NCI-H524 treated with DMSO at 0.1 percent for 48 hours (cell line): ENCODE measurements around the gene HS6ST2.
"Not testable (repeated sequence)": the region's sequence is repeated elsewhere in the genome, so short reads cannot be mapped to it uniquely, and the experiment has no call there.

ENCODE experiments used
- DNase-seq: peaks from one replicate; lab custom pipeline; 2025; lab: John Stamatoyannopoulos, UW

The HS6ST2 gene

DNA sequence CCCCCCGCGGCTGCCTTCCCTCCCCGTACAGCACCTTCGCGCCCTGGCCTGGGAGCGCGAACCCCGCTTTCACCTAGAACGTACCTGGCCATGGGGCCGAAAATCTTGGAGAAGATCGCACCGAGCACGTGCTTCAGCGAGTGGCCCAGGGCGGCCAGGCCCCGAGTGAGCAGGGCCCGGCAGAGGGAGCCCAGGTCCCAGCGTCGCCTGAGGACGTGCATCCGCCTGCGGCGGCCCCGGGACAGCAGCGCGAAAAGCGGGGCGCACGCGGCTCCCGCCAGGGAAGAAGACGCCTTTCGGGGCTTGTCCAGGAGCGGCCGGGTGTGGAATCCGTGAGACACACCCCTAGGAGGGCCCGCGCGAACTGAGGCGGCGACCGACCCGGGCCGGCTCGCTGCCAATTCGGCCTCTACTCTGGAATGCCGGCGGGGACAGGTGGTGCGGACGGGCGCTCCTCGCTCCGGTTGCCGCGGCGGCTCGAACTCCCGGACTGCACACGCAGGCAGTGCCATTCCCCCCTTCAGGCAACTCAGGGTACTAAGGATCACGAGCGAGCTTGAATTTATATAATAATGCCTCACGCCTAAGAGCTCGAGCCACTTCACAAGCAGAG, at the start of gene HS6ST2:
TSS of gene HS6ST2 (minus strand) at position 539 of the 613 bp plus-strand sequence.
- peak; percentile 26 for DNase-seq

DNA sequence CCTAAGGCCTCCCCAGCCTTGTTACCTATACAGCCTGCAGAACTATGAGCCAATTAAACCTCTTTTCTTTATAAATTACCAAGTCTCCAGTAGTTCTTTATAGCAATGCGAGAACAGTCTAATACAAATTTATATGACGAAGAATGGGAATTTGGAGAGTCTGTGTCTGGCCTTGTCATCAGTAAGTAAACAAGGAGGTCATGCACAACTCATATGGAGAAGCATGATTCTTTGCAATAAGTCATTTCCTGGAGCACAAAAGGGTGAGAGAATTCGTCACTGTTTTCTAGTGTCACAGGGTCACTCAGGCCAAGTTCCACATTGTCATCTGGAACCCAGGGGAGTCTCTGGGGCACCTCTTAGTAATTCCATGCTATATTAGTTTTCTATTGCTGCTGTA, 49.0 kb upstream of the HS6ST2 start:
- DNase-seq = no peak

GRCh38 chrX:133005616-133006015, 47.2 kb upstream of the HS6ST2 start:
- no peak for DNase-seq

GRCh38 chrX:133005042-133005441, 46.6 kb upstream of the HS6ST2 start:
- DNase-seq = no peak

DNA sequence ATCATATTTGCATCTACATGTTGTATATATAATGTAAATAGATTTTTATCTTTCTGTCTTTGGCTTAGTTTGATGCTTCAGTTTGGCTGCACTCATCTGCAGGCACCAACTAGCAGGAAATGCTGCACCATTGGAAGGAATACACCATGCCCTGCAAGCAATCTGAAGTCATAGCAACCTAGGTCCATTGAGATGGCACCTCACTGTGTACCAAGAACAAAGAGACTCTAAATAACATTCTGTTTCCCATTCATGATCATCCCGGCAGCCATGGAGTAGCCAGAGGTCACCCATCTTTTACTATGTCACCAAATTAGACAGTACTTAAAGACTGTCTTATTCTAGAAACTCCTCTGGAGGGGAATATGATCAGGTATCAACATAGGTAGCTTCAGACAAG, 40.8 kb upstream of the HS6ST2 start:
- DNase-seq = no peak

- DNase-seq = no peak
Measured at GRCh38 chrX:132990835-132991234, 32.4 kb upstream of the HS6ST2 start.

- no peak for DNase-seq
Measured at GRCh38 chrX:132986556-132986955, 28.1 kb upstream of the HS6ST2 start.

GRCh38 chrX:132984058-132984650, 25.7 kb upstream of the HS6ST2 start:
- no peak for DNase-seq

DNA sequence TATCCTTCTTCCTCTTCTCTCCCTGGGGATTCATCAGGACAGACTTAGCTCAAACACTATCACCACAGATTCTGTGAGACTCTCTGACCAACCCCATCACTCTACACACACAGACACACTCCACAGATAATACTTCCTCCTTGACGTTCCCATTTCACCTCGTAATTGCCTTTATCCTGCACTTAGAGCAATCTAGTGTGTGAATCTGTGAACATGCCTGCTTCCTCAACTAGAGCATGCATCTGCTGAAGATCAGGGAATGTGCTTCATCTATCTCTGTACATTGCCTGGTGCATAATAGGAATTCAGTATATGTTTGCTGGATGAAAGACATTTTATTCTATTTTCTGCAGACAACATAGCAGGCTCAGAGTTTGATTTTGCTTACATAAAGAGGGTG, 25.1 kb upstream of the HS6ST2 start:
- DNase-seq = no peak

- DNase-seq = not testable (repeated sequence)
Measured at GRCh38 chrX:132980035-132980434, 21.6 kb upstream of the HS6ST2 start.

GRCh38 chrX:132968296-132968949, 10.0 kb upstream of the HS6ST2 start:
- DNase-seq = no peak

DNA sequence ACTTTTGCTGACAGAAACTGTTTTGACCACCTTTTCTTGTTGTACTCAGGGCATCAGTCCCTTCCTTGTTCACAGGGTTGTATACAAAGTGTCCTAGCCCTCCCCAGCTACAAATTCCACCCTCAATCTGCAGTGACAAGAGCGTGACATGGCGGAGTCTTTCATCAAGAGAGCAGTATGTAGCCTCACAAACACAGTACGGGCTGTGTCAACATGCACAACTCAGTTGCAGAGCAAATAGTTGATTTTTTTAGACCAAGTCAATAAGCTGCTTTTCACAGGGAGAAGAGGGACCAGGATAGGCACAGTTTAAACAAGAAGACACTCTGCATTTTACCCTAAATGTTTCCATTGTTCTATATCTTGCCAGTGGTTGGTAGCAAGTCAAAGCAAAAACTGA, 8.6 kb upstream of the HS6ST2 start:
- DNase-seq = no peak

- DNase-seq = no peak
Measured at GRCh38 chrX:132965461-132965860, 7.0 kb upstream of the HS6ST2 start.

DNA sequence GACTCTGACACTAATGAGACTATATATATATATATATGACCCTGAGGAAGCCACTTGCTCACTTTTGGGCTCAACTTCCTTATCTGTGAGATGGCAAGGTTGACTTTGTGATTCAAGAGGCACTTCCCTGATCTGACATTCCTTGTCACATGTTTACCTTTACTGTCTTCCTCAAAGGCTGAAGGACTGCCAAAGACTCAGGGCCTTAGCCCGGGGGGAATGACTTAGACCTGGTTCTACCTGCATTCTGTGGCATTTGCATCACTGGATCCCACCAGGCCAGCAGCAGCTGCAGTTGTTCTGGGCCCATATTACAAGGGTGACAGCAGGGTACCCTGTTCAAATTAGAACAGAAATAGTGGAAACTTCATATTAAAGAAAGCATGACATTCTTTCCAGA, 3.1 kb upstream of the HS6ST2 start:
- DNase-seq = no peak

- DNase-seq = no peak
Measured at GRCh38 chrX:132957211-132958090, 978 bp downstream of the HS6ST2 start.

DNA sequence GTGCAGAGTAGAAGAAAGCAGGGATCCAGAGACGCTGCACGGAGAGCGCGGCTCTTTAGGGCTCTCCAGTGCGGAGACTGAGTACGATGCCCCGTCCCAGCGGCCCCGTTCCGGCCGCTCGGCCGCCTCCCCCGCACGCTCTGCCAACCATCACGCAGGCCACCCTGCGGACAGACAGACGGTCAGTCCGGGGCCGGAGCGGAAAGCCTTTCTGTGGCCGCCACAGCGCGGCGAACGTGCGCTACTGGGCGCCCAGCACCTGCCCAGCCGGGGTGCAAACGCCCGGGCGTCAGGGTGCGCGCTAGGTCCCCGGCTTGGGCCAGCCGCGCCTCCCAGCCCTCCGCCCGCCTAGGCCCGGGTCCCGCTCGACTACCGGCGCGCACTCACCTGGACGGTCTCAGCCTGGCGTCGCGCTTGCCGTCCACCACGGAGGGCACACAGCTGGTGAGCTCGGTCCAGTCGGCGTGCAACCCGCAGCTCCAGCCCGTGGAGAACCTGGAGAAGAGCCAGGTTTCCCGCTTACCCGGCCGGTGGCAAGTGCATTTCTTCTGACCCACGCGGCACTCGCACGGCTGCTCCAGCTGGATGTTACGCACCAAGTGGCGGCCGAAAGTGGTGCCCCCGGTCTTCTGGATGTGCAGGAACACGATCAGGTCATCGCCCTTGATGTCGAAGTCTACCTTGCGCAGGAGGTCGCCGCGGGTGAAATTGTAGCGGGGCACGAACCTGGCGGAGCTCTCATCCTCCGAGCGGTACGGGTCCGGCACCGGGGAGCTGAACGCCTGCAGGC, 1.8 kb downstream of the HS6ST2 start:
- no peak for DNase-seq

DNA sequence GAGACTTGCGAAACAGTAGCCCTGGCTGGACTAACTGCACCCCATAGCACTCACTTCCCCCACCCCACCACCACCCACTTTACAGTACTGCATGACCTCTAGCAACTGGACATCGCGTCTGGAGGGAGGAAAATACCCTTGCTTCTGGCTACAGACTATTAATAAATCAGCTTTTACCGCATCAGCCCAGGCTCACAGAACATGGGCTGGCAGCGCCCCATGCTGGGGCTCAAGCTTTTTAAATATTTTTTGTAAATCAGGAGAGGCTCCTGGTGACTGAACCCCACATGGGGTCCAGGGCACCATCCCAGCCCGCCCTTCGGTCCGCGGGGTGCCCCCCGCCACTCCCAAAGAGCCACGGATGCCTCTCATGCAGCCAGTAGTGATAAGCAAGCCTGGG, 2.7 kb downstream of the HS6ST2 start:
- no peak for DNase-seq

DNA sequence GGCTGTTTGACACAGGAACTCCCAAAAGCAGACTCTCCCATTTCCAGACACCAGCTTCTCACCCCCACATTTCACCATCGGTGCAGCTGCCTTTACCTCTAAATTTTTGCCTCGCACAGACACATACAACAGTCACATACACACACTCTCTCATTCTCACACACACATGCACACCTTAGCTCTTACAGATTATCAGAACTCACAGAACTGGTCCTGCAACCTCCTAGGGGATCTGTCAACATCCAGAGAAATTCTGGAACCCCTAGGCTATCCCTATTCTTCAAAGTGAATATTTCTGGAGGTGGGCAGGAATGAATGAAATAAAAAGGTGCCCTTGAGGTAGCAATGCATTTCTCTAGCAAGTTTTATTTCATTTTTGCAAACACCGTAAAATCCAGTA, 4.1 kb downstream of the HS6ST2 start:
- no peak for DNase-seq

- no peak for DNase-seq
Measured at GRCh38 chrX:132953354-132953753, 5.1 kb downstream of the HS6ST2 start.

DNA sequence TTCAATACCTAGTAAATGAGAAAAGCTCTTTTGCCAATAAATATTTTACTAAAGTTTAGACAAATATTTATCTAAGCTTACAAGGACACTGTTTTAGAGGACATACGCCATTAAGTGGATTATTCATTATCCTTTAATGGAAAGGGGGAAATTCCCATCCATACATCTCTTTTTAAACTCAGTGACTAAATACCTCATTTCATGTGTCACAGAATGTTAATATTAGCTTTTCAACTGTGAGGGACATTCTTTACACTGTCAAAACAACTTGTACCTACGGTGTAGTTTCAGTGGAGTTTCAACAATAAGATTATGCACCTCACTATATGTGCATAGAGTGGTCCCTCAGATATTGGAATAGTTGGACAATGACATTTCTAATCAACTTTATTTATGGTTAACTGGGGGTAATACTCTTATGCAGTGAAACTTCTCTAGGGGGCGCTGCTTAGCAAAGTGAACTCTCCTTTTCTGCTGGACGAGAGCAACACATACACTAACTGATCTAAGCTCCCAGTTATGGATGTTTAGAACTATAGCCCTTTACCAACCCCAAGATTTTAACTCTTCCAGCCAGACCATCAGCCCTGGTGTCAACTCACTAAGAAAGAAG, 9.7 kb downstream of the HS6ST2 start:
- DNase-seq = no peak

DNA sequence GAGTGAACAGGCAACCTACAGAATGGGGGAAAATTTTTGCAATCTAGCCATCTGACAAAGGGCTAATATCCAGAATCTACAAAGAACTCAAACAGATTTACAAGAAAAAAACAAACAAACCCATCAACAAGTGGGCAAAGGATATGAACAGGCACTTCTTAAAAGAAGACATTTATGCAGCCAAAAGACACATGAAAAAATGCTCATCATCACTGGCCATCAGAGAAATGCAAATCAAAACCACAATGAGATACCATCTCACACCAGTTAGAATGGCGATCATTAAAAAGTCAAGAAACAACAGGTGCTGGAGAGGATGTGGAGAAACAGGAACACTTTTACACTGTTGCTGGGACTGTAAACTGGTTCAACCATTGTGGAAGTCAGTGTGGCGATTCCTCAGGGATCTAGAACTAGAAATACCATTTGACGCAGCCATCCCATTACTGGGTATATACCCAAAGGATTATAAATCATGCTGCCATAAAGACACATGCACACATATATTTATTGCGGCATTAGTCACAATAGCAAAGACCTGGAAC, 13.3 kb downstream of the HS6ST2 start:
- not testable (repeated sequence) for DNase-seq
